Stomach (tissue), 4 donors: ENCODE measurements around the gene PDLIM3.
A peak's percentile ranks its signal among the peaks of the same experiment; 100 is the strongest.

Experiments used
- CTCF ChIP-seq, 7 experiments: fragments of 450-650 bp in 4 of 7; fragments of 200-600 bp in 3 of 7; sonication (generic) in 3 of 7; IDR thresholded peaks; one replicate each; pipeline ENCODE4 v1.5.1; 2016 to 2019; ENCODE audit warnings: antibody characterized with exemption in 7 of 7, control low read depth in 2 of 7, mild to moderate bottlenecking in 1 of 7
- EP300 ChIP-seq: sonication (generic); formaldehyde crosslinking; IDR thresholded peaks from one replicate; pipeline ENCODE4 v1.6.1; 2017; ENCODE audit warnings: antibody characterized with exemption
- POLR2A ChIP-seq, 4 donors: fragments of 450-650 bp; IDR thresholded peaks; one replicate each; pipeline ENCODE4 v1.6.1; 2016; ENCODE audit warnings: antibody characterized with exemption in 4 of 4, control low read depth in 2 of 4, mild to moderate bottlenecking in 1 of 4, moderate library complexity in 1 of 4
- POLR2AphosphoS5 ChIP-seq, 3 donors: sonication (generic); formaldehyde crosslinking; IDR thresholded peaks; one replicate each; pipeline ENCODE4 v1.6.1; 2016; ENCODE audit warnings: antibody characterized with exemption in 3 of 3

- TF ChIP-seq CTCF (IDR thresholded peaks at IDR 0.05), result peak in 4 of 7 experiments; percentile 61 to 87 (median 82)
- TF ChIP-seq POLR2AphosphoS5 (IDR thresholded peaks at IDR 0.05), result peak; percentile 42 to 69 (median 44)
- no peak for TF ChIP-seq POLR2A (IDR thresholded peaks at IDR 0.05)
- TF ChIP-seq EP300, result no peak
Observed at GRCh38 chr4:185471235-185472102, 63.8 kb downstream of the PDLIM3 start, which contains the start of gene CCDC110.
